ENCODE results near the gene EIF2B1. TPM values are rescaled to one million over a fixed set of nuclear protein-coding genes. Genes with fewer than 3 reads are reported as not detected.
A peak's percentile ranks its signal among the peaks of the same experiment; 100 is the strongest.

Gene EIF2B1
- total and polyA plus RNA-seq, 9 of the 15 experiments (the other 6 are each of a cell fraction or from before 2014, with no cell fraction given), result 35.7 to 195 (median 67.8) TPM

DNA sequence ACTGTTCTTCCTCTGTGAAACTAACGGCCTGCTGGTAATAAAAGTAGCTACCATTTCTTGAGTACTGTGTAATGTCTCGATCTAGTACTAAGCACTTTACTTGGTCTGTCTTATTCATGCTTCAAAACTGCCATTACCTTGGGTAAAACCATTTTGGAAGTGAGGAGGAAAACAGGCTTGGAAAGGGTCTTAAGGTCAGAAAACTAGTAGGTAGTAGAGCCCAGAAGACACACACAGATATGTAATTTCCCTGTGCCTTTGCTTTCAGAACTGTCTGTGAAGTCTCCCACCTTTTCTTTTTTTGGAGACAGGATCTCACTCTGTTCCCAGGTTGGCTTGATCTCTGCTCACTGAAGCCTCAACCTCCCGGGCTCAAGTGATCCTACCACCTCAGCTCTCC, 35.0 kb downstream of the EIF2B1 start:
- peaks cover 63% of the 10 kb centered on the region for H3K36me3 ChIP-seq (ENCODE audit: control insufficient read depth, insufficient read depth, low read length)
- in situ Hi-C loops (cut with MboI), result no loop called here
- BruUV-seq (replicated peaks), result no TSS peak
- peaks cover 5 to 14% of the 10 kb centered on the region in 2 experiments; a peak in 2 of 5 replicates for H3K4me1 ChIP-seq (replicated peaks in 1 of 2; ENCODE audit: control insufficient read depth in 2 of 2, insufficient read depth in 2 of 2, low read length in 2 of 2)
- intact Hi-C loops (cut with micrococcal nuclease), result no loop called here
- no peaks in the 10 kb centered on the region; the same call in 1 of the 2 replicates for H4K20me1 ChIP-seq (replicated peaks; ENCODE audit: control insufficient read depth, insufficient read depth, low read length)
- peak overlapping the region; percentile 43; the same call in 1 of the 3 replicates for H3K27ac ChIP-seq (ENCODE audit: extremely low read depth, low read depth, low read length)
- no peaks in the 10 kb centered on the region for H3K27me3 ChIP-seq (ENCODE audit: control insufficient read depth in 2 of 2, insufficient read depth in 2 of 2, low read length in 2 of 2)
- FAIRE-seq (no peak), DNase-seq (ENCODE audit: extremely low read depth in 1 of 4, low spot score in 3 of 4) (no peak), ATAC-seq (no peak)
- H3K4me3 ChIP-seq, result no peak overlapping the region
- H3K9me1 ChIP-seq (ENCODE audit: control insufficient read depth, insufficient read depth, low read length), result no peaks in the 10 kb centered on the region
- H3K4me2 ChIP-seq (ENCODE audit: insufficient read depth, low read length), result no peak overlapping the region
- H2AFZ ChIP-seq (ENCODE audit: low read depth, low read length), result no peak overlapping the region
- POLR2A ChIA-PET, result interaction anchor here (0.6 to 1.5 kb wide), 4 partner anchors 9 to 366 kb away, joined by 4 to 10 read pairs (median 4); partner anchors contain the start of genes MPHOSPH9 and MTRFR
- no peak for TF ChIP-seq RBM14 (IDR thresholded peaks at IDR 0.05; ENCODE audit: borderline replicate concordance, insufficient read depth, low read depth, low read length)
- TF ChIP-seq, protein P1, sequence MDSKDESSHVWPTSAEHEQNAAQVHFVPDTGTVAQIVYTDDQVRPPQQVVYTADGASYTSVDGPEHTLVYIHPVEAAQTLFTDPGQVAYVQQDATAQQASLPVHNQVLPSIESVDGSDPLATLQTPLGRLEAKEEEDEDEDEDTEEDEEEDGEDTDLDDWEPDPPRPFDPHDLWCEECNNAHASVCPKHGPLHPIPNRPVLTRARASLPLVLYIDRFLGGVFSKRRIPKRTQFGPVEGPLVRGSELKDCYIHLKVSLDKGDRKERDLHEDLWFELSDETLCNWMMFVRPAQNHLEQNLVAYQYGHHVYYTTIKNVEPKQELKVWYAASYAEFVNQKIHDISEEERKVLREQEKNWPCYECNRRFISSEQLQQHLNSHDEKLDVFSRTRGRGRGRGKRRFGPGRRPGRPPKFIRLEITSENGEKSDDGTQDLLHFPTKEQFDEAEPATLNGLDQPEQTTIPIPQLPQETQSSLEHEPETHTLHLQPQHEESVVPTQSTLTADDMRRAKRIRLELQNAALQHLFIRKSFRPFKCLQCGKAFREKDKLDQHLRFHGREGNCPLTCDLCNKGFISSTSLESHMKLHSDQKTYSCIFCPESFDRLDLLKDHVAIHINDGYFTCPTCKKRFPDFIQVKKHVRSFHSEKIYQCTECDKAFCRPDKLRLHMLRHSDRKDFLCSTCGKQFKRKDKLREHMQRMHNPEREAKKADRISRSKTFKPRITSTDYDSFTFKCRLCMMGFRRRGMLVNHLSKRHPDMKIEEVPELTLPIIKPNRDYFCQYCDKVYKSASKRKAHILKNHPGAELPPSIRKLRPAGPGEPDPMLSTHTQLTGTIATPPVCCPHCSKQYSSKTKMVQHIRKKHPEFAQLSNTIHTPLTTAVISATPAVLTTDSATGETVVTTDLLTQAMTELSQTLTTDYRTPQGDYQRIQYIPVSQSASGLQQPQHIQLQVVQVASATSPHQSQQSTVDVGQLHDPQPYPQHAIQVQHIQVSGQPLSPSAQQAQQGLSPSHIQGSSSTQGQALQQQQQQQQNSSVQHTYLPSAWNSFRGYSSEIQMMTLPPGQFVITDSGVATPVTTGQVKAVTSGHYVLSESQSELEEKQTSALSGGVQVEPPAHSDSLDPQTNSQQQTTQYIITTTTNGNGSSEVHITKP (IDR thresholded peaks at IDR 0.05; ENCODE audit: partially characterized antibody), result peak; percentile 62
- peak; percentile 32; the same call in 1 of the 2 replicates for TF ChIP-seq SUPT5H (IDR thresholded peaks at IDR 0.05)
- peak; percentile 9 for TF ChIP-seq POLR2B (IDR thresholded peaks at IDR 0.05; ENCODE audit: low read depth, partially characterized antibody)
- TF ChIP-seq POLR2A (conservative IDR thresholded peaks at IDR 0.05), result peak; percentile 18; the same call in 1 of the 2 replicates
- TF ChIP-seq SIRT6 (IDR thresholded peaks at IDR 0.05; ENCODE audit: low read depth, low read length), result no peak
- CTCF ChIA-PET (ENCODE audit: low intra/inter-chr PET ratio), result no interaction called here
- H3K79me2 ChIP-seq (ENCODE audit: control insufficient read depth, insufficient read depth, low read length), result peaks cover 38% of the 10 kb centered on the region
- H3K9ac ChIP-seq (ENCODE audit: insufficient read depth in 1 of 2, low read depth in 2 of 2, low read length in 2 of 2), result no peak overlapping the region
- H3K9me3 ChIP-seq (replicated peaks; ENCODE audit: control insufficient read depth, insufficient read depth, low read depth, low read length), result no peaks in the 10 kb centered on the region
- 72% methylated on average over 3 of the region's 3 CpGs for WGBS (ENCODE audit: insufficient coverage, low coverage, missing lambda C conversion rate)
